GM19438 (cell line): Measurements from ENCODE around the gene ZNF90.
"Not testable (repeated sequence)": the region's sequence is repeated elsewhere in the genome, so short reads cannot be mapped to it uniquely, and the experiment has no call there.

Source experiments
- ATAC-seq: cut with Tn5 transposase; IDR thresholded peaks from one replicate; pipeline ENCODE4 v1.9.1; 2021; ENCODE audit warnings: low read depth; ENCODE audit not compliant: unreplicated experiment

The ZNF90 gene

DNA sequence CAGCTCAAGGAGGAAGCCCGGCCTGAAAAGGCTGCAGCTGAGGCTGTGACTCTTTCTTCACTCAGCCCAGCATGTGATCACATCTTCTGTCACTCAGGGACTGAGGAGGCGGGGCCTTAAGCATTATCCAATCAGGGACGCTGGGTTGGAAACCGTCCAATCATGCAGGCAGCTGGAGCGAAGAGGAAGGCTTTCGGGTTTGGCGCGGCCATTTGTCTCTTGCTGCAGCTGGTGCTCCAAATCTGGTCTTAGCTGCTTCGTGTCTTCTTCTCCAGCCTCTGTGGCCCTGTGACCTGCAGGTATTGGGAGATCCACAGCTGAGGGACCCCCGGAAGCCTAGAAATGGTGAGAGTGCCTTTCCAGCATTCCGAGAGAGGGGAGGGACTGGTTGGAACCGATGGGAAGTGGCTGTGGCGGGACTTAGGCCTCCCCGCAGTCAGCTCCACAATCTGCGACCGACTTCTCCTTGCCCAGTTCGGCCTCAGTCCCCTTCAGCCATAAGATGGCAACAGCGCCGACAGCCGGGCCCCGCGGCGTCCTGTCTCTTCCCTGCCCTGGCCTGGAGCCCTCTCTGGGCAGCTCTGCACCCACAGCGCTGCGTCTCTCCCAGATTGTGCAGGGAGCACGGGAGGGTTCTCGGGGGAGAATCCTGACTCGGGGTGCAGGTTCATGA is at the start of gene ZNF90:
TSS of gene ZNF90 (plus strand) at position 210 of the 673 bp plus-strand sequence. CDS start at position 343, 133 bp downstream.
- ATAC-seq, result peak; percentile 91

DNA sequence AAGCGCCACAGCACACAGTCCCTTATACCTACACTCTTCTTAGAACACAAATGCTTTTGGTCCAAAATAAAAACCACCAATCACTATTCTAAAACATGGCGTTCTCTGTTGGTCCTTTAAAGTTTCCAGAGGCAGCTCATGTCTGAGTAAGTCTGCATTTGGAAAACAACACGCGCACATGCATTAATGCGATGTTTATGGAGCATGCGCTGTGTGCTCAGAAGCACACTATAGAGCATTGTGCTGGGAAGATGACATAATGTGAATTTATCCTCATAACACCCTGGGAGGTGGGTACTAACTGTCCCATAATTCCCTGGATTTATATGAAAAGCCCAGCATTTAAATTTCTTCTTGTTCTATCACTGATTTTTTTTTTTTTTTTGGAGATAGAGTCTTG is 49.2 kb upstream of the ZNF90 start:
- no peak for ATAC-seq

- ATAC-seq, result no peak
Measured at GRCh38 chr19:20035935-20036334, 41.9 kb upstream of the ZNF90 start.

- no peak for ATAC-seq
Measured at GRCh38 chr19:20038358-20039202, 39.2 kb upstream of the ZNF90 start.

- ATAC-seq, result peak; percentile 97
Measured at GRCh38 chr19:20039203-20039723, 38.5 kb upstream of the ZNF90 start, which contains the start of gene ZNF682. Gene ZNF682 (minus strand): TSS chr19:20039505. CDS start chr19:20039345, 160 bp downstream.

GRCh38 chr19:20044663-20045062 is 33.1 kb upstream of the ZNF90 start:
- ATAC-seq, result no peak

GRCh38 chr19:20045742-20046141 is 32.1 kb upstream of the ZNF90 start:
- not testable (repeated sequence) for ATAC-seq

- peak; percentile 97 for ATAC-seq
Measured at GRCh38 chr19:20051841-20052768, 25.7 kb upstream of the ZNF90 start.

- not testable (repeated sequence) for ATAC-seq
Measured at GRCh38 chr19:20058738-20059137, 19.1 kb upstream of the ZNF90 start.

DNA sequence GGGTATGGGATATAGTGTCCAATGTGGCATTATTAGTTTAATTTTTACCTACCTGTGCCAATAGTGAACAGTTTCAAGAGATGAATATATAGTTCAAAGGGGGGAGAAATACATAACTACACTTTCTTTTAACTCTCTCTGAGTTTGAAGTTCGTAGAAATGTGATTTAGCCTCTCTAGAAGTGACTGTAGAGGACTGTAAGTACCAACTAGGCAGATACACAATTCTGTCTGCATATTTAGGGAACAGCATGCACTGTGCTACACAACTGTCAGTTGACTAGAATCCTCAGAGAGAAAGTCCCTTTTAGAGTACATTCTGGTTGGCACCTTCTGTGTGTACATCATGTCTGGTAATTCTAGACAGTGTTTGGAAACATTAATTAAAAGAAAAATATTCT is 17.5 kb upstream of the ZNF90 start:
- ATAC-seq, result no peak

DNA sequence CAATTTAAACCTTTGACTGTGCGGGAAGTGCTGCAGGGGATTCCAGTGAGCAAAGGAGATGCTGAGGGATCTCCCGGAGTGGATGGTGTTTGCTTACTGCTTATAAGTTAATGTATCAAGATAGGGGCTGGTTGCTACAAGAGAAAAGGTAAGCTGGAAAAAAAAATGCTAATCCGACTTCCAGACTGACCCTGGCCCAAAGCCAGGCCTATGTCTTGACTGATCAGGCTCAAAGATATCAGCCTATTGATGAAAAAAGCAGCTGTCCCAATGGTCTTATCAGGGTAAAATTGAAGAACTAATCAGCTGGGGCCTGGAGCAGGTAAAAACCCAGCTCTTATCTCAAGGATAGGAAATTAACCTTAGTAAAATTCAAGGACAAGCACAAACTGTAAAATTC is 10.9 kb upstream of the ZNF90 start:
- no peak for ATAC-seq

DNA sequence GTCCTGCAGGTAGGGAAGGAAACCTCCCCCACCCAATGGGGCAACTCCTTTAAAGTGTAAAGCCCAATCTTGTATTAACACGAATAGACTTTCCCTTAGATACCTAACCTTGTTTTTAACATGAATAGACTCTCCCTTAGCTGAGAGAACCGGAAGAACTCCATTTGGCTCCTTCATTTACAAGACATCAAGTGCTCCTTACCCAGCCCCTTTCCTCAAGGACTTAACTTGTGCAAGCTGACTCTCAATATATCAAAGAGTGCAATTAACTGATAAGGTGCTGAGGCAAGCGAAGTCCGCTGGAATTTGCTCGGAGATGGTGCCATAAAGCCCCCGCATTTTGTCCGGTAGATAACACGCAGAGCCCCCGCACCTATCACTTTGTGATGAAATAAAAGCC is 9.9 kb upstream of the ZNF90 start:
- ATAC-seq, result no peak

DNA sequence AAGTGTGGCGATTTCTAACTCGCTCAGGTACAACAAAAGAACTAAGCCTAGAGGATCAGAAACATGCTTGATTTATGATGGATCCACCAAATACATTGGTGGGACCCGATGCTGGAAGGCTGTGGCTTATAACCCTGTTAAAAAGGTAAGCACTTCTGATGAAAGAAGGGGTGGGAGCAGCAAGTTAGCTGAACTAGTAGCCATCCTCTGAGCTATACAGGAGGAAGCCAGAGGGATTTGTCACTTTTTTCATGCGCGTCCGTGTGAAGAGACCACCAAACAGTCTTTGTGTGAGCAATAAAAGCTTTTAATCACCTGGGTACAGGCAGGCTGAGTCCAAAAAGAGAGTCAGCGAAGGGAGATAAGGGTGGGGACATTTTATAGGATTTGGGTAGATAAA is 9.2 kb upstream of the ZNF90 start:
- not testable (repeated sequence) for ATAC-seq

DNA sequence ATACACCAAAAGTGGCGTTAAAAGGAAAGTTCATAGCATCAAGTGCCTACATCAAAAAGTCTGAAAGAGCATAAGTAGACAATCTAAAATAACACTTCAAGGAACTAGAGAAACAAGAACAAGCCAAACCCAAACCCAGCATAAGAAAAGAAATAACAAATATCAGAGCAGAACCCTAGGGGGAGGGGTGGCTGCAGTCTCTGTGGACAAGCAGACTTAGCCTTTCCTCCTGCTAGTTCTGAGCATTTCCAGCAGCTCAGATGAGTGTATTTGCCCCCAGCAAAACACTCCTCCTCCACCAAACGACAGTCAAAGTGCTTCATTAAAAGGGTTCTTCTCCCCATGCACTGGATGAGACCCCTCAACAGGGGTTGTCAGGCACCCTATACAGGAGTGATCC is 7.1 kb upstream of the ZNF90 start:
- no peak for ATAC-seq

GRCh38 chr19:20072936-20073335 is 4.9 kb upstream of the ZNF90 start:
- ATAC-seq, result no peak

DNA sequence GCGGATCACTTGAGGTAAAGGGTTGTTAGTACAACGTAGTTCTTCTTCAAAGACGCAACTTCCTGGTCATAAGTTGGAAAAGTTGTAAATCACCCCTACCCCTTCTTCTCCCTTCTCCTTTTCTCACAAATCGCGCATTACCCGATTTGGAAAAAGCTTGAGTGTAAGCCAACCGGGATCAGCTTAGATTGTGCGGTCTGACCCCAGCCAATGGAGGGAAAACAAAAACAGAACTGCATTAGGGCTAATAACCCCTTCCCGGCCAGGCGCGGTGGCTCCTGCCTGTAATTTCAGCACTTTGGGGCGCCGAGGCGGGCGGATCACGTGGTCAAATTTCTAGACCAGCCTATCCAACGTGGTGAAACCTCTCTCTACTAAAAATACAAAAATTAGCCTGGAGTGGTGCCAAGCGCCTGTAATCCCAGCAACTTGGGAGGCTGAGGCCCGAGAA is 806 bp downstream of the ZNF90 start:
- no peak for ATAC-seq

DNA sequence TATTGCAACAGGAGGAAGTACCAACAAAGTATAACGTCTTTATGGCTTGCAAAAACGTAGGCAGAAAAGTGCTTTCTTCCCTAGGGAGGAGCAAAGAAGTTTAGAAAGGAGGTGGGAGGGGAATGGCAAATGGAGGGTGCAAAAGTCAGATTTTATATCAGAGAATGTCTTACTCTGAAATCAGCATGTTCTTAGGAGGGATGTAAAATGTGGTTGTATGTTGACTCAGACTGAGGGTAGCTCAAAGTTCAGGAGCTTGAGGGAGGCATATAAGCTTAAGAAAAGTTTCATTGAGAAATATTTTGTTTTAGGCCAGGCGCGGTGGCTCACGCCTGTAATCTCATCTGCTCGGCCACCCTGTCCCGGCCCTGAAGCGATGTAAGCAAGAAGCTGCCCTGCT is 1.7 kb downstream of the ZNF90 start:
- no peak for ATAC-seq

DNA sequence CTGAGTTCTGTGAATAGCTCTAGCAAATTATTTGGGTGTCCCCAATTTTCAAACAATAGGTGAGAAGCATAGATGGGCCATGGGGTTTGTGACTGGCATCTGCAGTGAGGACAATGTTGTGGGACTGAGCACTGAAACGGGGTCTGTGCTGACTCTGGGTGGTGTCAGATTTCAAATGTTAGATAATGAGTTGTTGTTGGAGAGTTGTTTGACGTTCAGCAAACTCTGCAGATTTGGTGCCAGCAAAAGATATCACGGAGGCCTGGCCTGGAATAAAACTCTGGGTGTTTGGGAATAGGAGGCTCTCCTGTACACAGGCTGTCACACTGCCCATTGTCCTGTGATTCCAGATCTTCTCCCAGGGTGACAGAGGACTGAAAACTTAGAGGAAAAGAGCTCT is 2.9 kb downstream of the ZNF90 start:
- ATAC-seq, result no peak

DNA sequence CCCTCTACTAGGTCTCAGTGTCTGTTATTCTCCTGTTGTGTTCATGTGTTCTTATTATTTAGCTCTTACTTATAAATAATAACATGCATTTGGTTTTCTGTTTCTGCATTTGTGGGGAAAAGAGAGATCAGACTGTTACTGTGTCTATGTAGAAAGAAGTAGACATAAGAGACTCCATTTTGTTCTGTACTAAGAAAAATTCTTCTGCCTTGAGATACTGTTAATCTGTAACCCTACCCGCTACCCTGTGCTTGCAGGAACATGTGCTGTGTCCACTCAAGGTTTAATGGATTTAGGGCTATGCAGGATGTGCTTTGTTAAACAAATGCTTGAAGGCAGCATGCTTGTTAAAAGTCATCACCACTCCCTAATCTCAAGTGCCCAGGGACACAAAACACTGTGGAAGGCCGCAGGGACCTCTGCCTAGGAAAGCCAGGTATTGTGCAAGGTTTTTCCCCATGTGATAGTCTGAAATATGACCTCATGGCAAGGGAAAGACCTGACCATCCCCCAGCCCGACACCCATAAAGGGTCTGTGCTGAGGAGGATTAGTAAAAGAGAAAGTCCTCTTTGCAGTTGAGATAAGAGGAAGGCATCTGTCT is 4.5 kb downstream of the ZNF90 start:
- ATAC-seq, result not testable (repeated sequence)

GRCh38 chr19:20082876-20083275 is 5.1 kb downstream of the ZNF90 start:
- not testable (repeated sequence) for ATAC-seq
